ENCODE measurements around the gene MARCHF9. TPM values are rescaled to one million over a fixed set of nuclear protein-coding genes. Genes with fewer than 3 reads are reported as not detected.

MARCHF9 gene
- total RNA-seq, 1 donor from 2014 or later: 34.3 TPM

GRCh38 chr12:57760347-57760982 lies 5.6 kb downstream of the MARCHF9 start:
- H3K27me3 Mint-ChIP-seq: peaks cover 33% of the 10 kb centered on the region
- no peaks in the 10 kb centered on the region for H3K9me3 Mint-ChIP-seq (ENCODE audit: low read depth)
- no peak overlapping the region for H3K4me3 Mint-ChIP-seq (ENCODE audit: low read depth)

GRCh38 chr12:57761391-57761998 lies 6.6 kb downstream of the MARCHF9 start:
- Mint-ChIP-seq H3K9me3 (ENCODE audit: low read depth) (no peaks in the 10 kb centered on the region), H3K36me3 (ENCODE audit: insufficient read depth) (peaks cover 17% of the 10 kb centered on the region), H3K4me3 (ENCODE audit: low read depth) (no peak overlapping the region), H3K27ac (no peak overlapping the region), H3K4me1 (ENCODE audit: low read depth) (peaks cover 12% of the 10 kb centered on the region), H3K27me3 (peaks cover 43% of the 10 kb centered on the region)
- TF ChIP-seq CTCF (IDR thresholded peaks at IDR 0.05; ENCODE audit: unreplicated experiment): no peak
- DNase-seq (ENCODE audit: low spot score, unreplicated experiment): no peak

More at GRCh38 chr12:57760347-57760982, 5.6 kb downstream of the MARCHF9 start:
- TF ChIP-seq CTCF (IDR thresholded peaks at IDR 0.05; ENCODE audit: unreplicated experiment): no peak
- peaks cover 12% of the 10 kb centered on the region for H3K4me1 Mint-ChIP-seq (ENCODE audit: low read depth)
- no peak overlapping the region for H3K27ac Mint-ChIP-seq
- H3K36me3 Mint-ChIP-seq (ENCODE audit: insufficient read depth): peaks cover 17% of the 10 kb centered on the region
- no peak for DNase-seq (ENCODE audit: low spot score, unreplicated experiment)

GRCh38 chr12:57762463-57762862 lies 7.6 kb downstream of the MARCHF9 start:
- H3K36me3 Mint-ChIP-seq (ENCODE audit: insufficient read depth): peaks cover 13% of the 10 kb centered on the region
- no peak overlapping the region for H3K4me3 Mint-ChIP-seq (ENCODE audit: low read depth)
- no peak for TF ChIP-seq CTCF (IDR thresholded peaks at IDR 0.05; ENCODE audit: unreplicated experiment)
- no peaks in the 10 kb centered on the region for H3K9me3 Mint-ChIP-seq (ENCODE audit: low read depth)
- no peak overlapping the region for H3K27ac Mint-ChIP-seq
- H3K27me3 Mint-ChIP-seq: peaks cover 52% of the 10 kb centered on the region
- H3K4me1 Mint-ChIP-seq (ENCODE audit: low read depth): peaks cover 10% of the 10 kb centered on the region
- no peak for DNase-seq (ENCODE audit: low spot score, unreplicated experiment)

- no peak for DNase-seq (ENCODE audit: low spot score, unreplicated experiment)
- H3K36me3 Mint-ChIP-seq (ENCODE audit: insufficient read depth): peaks cover 10% of the 10 kb centered on the region
- H3K27me3 Mint-ChIP-seq: peaks cover 63% of the 10 kb centered on the region
- H3K4me1 Mint-ChIP-seq (ENCODE audit: low read depth): peaks cover 10% of the 10 kb centered on the region
- H3K4me3 Mint-ChIP-seq (ENCODE audit: low read depth): peak overlapping the region; percentile 60
- no peak for TF ChIP-seq CTCF (IDR thresholded peaks at IDR 0.05; ENCODE audit: unreplicated experiment)
- no peaks in the 10 kb centered on the region for H3K9me3 Mint-ChIP-seq (ENCODE audit: low read depth)
- H3K27ac Mint-ChIP-seq: no peak overlapping the region
Measured at GRCh38 chr12:57763881-57764661, 9.2 kb downstream of the MARCHF9 start.

GRCh38 chr12:57764662-57765002 lies 9.7 kb downstream of the MARCHF9 start:
- peaks cover 63% of the 10 kb centered on the region for H3K27me3 Mint-ChIP-seq
- no peak overlapping the region for H3K27ac Mint-ChIP-seq
- no peak for DNase-seq (ENCODE audit: low spot score, unreplicated experiment)
- H3K4me3 Mint-ChIP-seq (ENCODE audit: low read depth): peak overlapping the region; percentile 60
- peaks cover 10% of the 10 kb centered on the region for H3K4me1 Mint-ChIP-seq (ENCODE audit: low read depth)
- H3K36me3 Mint-ChIP-seq (ENCODE audit: insufficient read depth): peaks cover 8% of the 10 kb centered on the region
- no peak for TF ChIP-seq CTCF (IDR thresholded peaks at IDR 0.05; ENCODE audit: unreplicated experiment)
- no peaks in the 10 kb centered on the region for H3K9me3 Mint-ChIP-seq (ENCODE audit: low read depth)
